Measurements from ENCODE around the gene TCAIM.

Gene TCAIM

GRCh38 chr3:44353355-44353924, 14.9 kb downstream of the TCAIM start:
- no peak overlapping the region for H2AFZ ChIP-seq (ENCODE audit: low read depth, low read length)
- H3K36me3 ChIP-seq (ENCODE audit: insufficient read depth, low read length) = peaks cover 5% of the 10 kb centered on the region; the same call in 1 of the 2 replicates
- H3K79me2 ChIP-seq (ENCODE audit: insufficient read depth, low read length) = peaks cover 6% of the 10 kb centered on the region; the same call in 1 of the 2 replicates
- H3K27me3 ChIP-seq (ENCODE audit: insufficient read depth, low read length, poor library complexity) = no peaks in the 10 kb centered on the region
- no peak overlapping the region for H3K9ac ChIP-seq (ENCODE audit: low read depth, low read length)
- H3K4me1 ChIP-seq (ENCODE audit: insufficient read depth, low read length) = no peaks in the 10 kb centered on the region
- DNase-seq = no peak
- no peak for TF ChIP-seq CTCF (IDR thresholded peaks at IDR 0.05; ENCODE audit: borderline replicate concordance, extremely low read depth, low read length, poor library complexity, severe bottlenecking)
- no peak for TF ChIP-seq EZH2 (IDR thresholded peaks at IDR 0.05; ENCODE audit: borderline replicate concordance, low read depth, low read length, severe bottlenecking)
- H4K20me1 ChIP-seq (ENCODE audit: insufficient read depth, low read length) = no peaks in the 10 kb centered on the region
- no peak overlapping the region for H3K4me3 ChIP-seq (ENCODE audit: low read depth in 1 of 2, low read length in 2 of 2)
- H3K27ac ChIP-seq (ENCODE audit: low read length) = no peak overlapping the region
- no peak overlapping the region for H3K4me2 ChIP-seq (ENCODE audit: insufficient read depth, low read length)
- no peaks in the 10 kb centered on the region for H3K9me3 ChIP-seq (ENCODE audit: insufficient read depth, low read length, severe bottlenecking)
- ATAC-seq (ENCODE audit: insufficient read depth, low read depth) = no peak

- H3K36me3 ChIP-seq (ENCODE audit: insufficient read depth, low read length) = peaks cover 11% of the 10 kb centered on the region; the same call in 1 of the 2 replicates
- ATAC-seq (ENCODE audit: insufficient read depth, low read depth) = no peak
- no peak overlapping the region for H3K9ac ChIP-seq (ENCODE audit: low read depth, low read length)
- no peak overlapping the region for H3K27ac ChIP-seq (ENCODE audit: low read length)
- no peak overlapping the region for H3K4me3 ChIP-seq (ENCODE audit: low read depth in 1 of 2, low read length in 2 of 2)
- H3K27me3 ChIP-seq (ENCODE audit: insufficient read depth, low read length, poor library complexity) = no peaks in the 10 kb centered on the region
- H3K4me2 ChIP-seq (ENCODE audit: insufficient read depth, low read length) = no peak overlapping the region
- DNase-seq = no peak
- H4K20me1 ChIP-seq (ENCODE audit: insufficient read depth, low read length) = no peaks in the 10 kb centered on the region
- H3K79me2 ChIP-seq (ENCODE audit: insufficient read depth, low read length) = peaks cover 6% of the 10 kb centered on the region; the same call in 1 of the 2 replicates
- H2AFZ ChIP-seq (ENCODE audit: low read depth, low read length) = no peak overlapping the region
- no peaks in the 10 kb centered on the region for H3K9me3 ChIP-seq (ENCODE audit: insufficient read depth, low read length, severe bottlenecking)
- no peaks in the 10 kb centered on the region for H3K4me1 ChIP-seq (ENCODE audit: insufficient read depth, low read length)
- TF ChIP-seq EZH2 (IDR thresholded peaks at IDR 0.05; ENCODE audit: borderline replicate concordance, low read depth, low read length, severe bottlenecking) = no peak
- TF ChIP-seq CTCF (IDR thresholded peaks at IDR 0.05; ENCODE audit: borderline replicate concordance, extremely low read depth, low read length, poor library complexity, severe bottlenecking) = no peak
Observed at GRCh38 chr3:44355362-44356033, 16.9 kb downstream of the TCAIM start.

- peaks cover 2% of the 10 kb centered on the region; the same call in 1 of the 2 replicates for H3K79me2 ChIP-seq (ENCODE audit: insufficient read depth, low read length)
- no peak for TF ChIP-seq EZH2 (IDR thresholded peaks at IDR 0.05; ENCODE audit: borderline replicate concordance, low read depth, low read length, severe bottlenecking)
- TF ChIP-seq CTCF (IDR thresholded peaks at IDR 0.05; ENCODE audit: borderline replicate concordance, extremely low read depth, low read length, poor library complexity, severe bottlenecking) = no peak
- DNase-seq = no peak
- H3K36me3 ChIP-seq (ENCODE audit: insufficient read depth, low read length) = peaks cover 11% of the 10 kb centered on the region; the same call in 1 of the 2 replicates
- H3K27ac ChIP-seq (ENCODE audit: low read length) = no peak overlapping the region
- no peak overlapping the region for H3K4me2 ChIP-seq (ENCODE audit: insufficient read depth, low read length)
- no peak overlapping the region for H3K9ac ChIP-seq (ENCODE audit: low read depth, low read length)
- H3K4me3 ChIP-seq (ENCODE audit: low read depth in 1 of 2, low read length in 2 of 2) = no peak overlapping the region
- H3K27me3 ChIP-seq (ENCODE audit: insufficient read depth, low read length, poor library complexity) = no peaks in the 10 kb centered on the region
- H2AFZ ChIP-seq (ENCODE audit: low read depth, low read length) = no peak overlapping the region
- no peak for ATAC-seq (ENCODE audit: insufficient read depth, low read depth)
- no peaks in the 10 kb centered on the region for H3K4me1 ChIP-seq (ENCODE audit: insufficient read depth, low read length)
- H3K9me3 ChIP-seq (ENCODE audit: insufficient read depth, low read length, severe bottlenecking) = no peaks in the 10 kb centered on the region
- no peaks in the 10 kb centered on the region for H4K20me1 ChIP-seq (ENCODE audit: insufficient read depth, low read length)
Observed at GRCh38 chr3:44359146-44359751, 20.7 kb downstream of the TCAIM start.
